Endodermal cell (in vitro differentiated cells): ENCODE measurements around the gene DYNLL2. TPM values are rescaled to one million over a fixed set of nuclear protein-coding genes. Genes with fewer than 3 reads are reported as not detected.

Experiments used
- DNase-seq: peaks from one replicate; pipeline ENCODE4 v3.0.0-alpha.2; 2017
- H3K27ac ChIP-seq: 2 replicates; pipeline ENCODE4 v1.5.1; 2013; ENCODE audit warnings: mild to moderate bottlenecking, low read depth, low read length, moderate library complexity
- H3K27me3 ChIP-seq: 2 replicates; pipeline ENCODE4 v1.6.1; 2013; ENCODE audit warnings: mild to moderate bottlenecking, low read length, moderate library complexity; ENCODE audit not compliant: insufficient read depth, control insufficient read depth, poor library complexity, severe bottlenecking
- H3K36me3 ChIP-seq: 2 replicates; pipeline ENCODE4 v1.7.0; 2013; ENCODE audit warnings: mild to moderate bottlenecking, low read length, moderate library complexity; ENCODE audit not compliant: control insufficient read depth, insufficient read depth
- H3K4me1 ChIP-seq: one replicate; pipeline ENCODE4 v1.7.0; 2013; ENCODE audit warnings: low read length; ENCODE audit not compliant: control insufficient read depth, insufficient read depth
- H3K4me3 ChIP-seq: 2 replicates; pipeline ENCODE4 v1.5.1; 2013; ENCODE audit warnings: mild to moderate bottlenecking, low read length, moderate library complexity
- H3K9ac ChIP-seq: 2 replicates; pipeline ENCODE4 v1.6.1; 2013; ENCODE audit warnings: mild to moderate bottlenecking, low read length, moderate library complexity; ENCODE audit not compliant: poor library complexity, severe bottlenecking; ENCODE audit errors: extremely low read depth
- H3K9me3 ChIP-seq: 2 replicates; pipeline ENCODE4 v1.6.1; 2013; ENCODE audit warnings: mild to moderate bottlenecking, low read length, moderate library complexity; ENCODE audit not compliant: control insufficient read depth
- H3K27ac Mint-ChIP-seq: 2 replicates; pipeline ENCODE4 v1.8.0; 2020; ENCODE audit warnings: mixed read lengths
- H3K27me3 Mint-ChIP-seq: 2 replicates; pipeline ENCODE4 v1.8.0; 2021; ENCODE audit warnings: mild to moderate bottlenecking, mixed read lengths; ENCODE audit not compliant: insufficient read depth
- H3K36me3 Mint-ChIP-seq: 2 replicates; pipeline ENCODE4 v1.8.0; 2020; ENCODE audit warnings: low read depth, mixed read lengths
- H3K4me1 Mint-ChIP-seq: 2 replicates; pipeline ENCODE4 v1.8.0; 2020; ENCODE audit warnings: mixed read lengths
- H3K4me3 Mint-ChIP-seq: 2 replicates; pipeline ENCODE4 v1.8.0; 2020; ENCODE audit warnings: mild to moderate bottlenecking, moderate library complexity, mixed read lengths
- H3K9me3 Mint-ChIP-seq: 2 replicates; pipeline ENCODE4 v1.8.0; 2020; ENCODE audit warnings: mild to moderate bottlenecking, mixed read lengths
- WGBS, 2 experiments: methylation state at CpG; one replicate each; pipeline versions ENCODE4 v1.1.5 to v1.1.7; 2013; ENCODE audit warnings: missing lambda C conversion rate in 2 of 2, mixed read lengths in 1 of 2; ENCODE audit not compliant: insufficient coverage in 1 of 2, insufficient read length in 1 of 2; 5-methylcytosine and 5-hydroxymethylcytosine counted together
- total RNA-seq, 2 donors: library from RNA; stranded (reverse); fragmentation: NEBNext Ultra II Directional in 1 of 2; extraction: Animal tissue kit (Norgen Biotek cat#: 25700) in 1 of 2; gene quantifications; 2 replicates in 1 of 2; 3 replicates in 1 of 2; pipeline ENCODE4 v1.2.1, GENCODE V29; 2021
- TF ChIP-seq, protein P1 (sequence below): fragments of 200-600 bp; sonication (generic); conservative IDR thresholded peaks from 2 replicates; pipeline ENCODE4 v1.5.0; 2021; ENCODE audit warnings: antibody characterized with exemption, mild to moderate bottlenecking

DYNLL2 gene
- total RNA-seq, 2 donors from 2014 or later: 47.9 to 69.3 TPM

- no peaks in the 10 kb centered on the region for H3K9me3 ChIP-seq
- peak; percentile 35 for DNase-seq
- Mint-ChIP-seq H3K36me3 (peaks cover 2% of the 10 kb centered on the region), H3K4me1 (peaks cover 28% of the 10 kb centered on the region), H3K4me3 (no peak overlapping the region), H3K9me3 (peaks cover 5% of the 10 kb centered on the region), H3K27me3 (peaks cover 11% of the 10 kb centered on the region), H3K27ac (no peak overlapping the region)
- H3K4me3 ChIP-seq: no peak overlapping the region
- no peak overlapping the region for H3K9ac ChIP-seq
- H3K36me3 ChIP-seq: no peaks in the 10 kb centered on the region
- peaks cover 15% of the 10 kb centered on the region for H3K4me1 ChIP-seq
- no peak overlapping the region for H3K27ac ChIP-seq
- TF ChIP-seq, protein P1, sequence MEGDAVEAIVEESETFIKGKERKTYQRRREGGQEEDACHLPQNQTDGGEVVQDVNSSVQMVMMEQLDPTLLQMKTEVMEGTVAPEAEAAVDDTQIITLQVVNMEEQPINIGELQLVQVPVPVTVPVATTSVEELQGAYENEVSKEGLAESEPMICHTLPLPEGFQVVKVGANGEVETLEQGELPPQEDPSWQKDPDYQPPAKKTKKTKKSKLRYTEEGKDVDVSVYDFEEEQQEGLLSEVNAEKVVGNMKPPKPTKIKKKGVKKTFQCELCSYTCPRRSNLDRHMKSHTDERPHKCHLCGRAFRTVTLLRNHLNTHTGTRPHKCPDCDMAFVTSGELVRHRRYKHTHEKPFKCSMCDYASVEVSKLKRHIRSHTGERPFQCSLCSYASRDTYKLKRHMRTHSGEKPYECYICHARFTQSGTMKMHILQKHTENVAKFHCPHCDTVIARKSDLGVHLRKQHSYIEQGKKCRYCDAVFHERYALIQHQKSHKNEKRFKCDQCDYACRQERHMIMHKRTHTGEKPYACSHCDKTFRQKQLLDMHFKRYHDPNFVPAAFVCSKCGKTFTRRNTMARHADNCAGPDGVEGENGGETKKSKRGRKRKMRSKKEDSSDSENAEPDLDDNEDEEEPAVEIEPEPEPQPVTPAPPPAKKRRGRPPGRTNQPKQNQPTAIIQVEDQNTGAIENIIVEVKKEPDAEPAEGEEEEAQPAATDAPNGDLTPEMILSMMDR: no peak
- H3K27me3 ChIP-seq: no peaks in the 10 kb centered on the region
- 86 to 88% methylated on average over 3 to 6 of the region's 6 CpGs for whole genome bisulfite sequencing, 2 experiments
Observed at GRCh38 chr17:58079300-58080033, 3.8 kb upstream of the DYNLL2 start.

DNA sequence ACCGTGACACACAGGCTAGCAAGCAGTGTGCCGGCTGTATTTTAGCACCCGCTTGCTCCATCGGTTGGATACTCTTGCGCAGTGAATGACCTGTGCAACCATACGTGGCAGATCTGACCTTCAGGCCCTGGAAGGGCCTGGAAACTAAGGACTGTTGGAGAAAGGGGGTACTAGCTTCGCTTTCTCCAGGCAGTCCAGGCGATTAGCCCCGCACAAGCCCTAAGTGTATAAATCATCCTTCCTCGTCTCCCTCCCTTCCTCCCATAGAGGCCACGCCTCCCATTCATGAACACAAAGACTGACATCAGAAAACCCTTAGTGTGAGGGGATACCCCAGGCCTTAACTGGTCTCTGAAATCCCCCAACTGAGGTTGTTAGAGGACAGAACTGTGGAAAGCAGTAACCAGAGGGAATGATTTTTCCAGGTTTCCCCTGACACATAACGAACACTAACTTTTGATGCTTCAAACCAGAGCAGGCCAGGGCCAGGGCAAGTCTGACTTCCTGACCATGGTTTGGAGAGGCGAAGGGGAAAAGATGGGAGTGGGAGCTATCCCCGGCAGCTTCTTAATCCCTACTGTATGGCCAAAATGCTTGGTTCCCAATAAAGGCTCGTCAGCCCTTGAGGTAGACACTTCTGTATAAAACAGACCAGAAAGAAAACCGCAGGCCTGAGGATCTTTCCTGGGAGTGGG is 1.4 kb upstream of the DYNLL2 start:
- Mint-ChIP-seq H3K27me3 (peaks cover 9% of the 10 kb centered on the region), H3K36me3 (peaks cover 22% of the 10 kb centered on the region), H3K4me1 (peaks cover 48% of the 10 kb centered on the region), H3K9me3 (no peaks in the 10 kb centered on the region), H3K27ac (peak overlapping the region; percentile 95), H3K4me3 (peak overlapping the region; percentile 90)
- H3K36me3 ChIP-seq: peaks cover 20% of the 10 kb centered on the region
- peak overlapping the region; percentile 97 for H3K27ac ChIP-seq
- H3K4me1 ChIP-seq: peaks cover 27% of the 10 kb centered on the region
- H3K9me3 ChIP-seq: no peaks in the 10 kb centered on the region
- peak; percentile 59 for DNase-seq
- H3K4me3 ChIP-seq: no peak overlapping the region
- WGBS, 2 experiments: 88 to 92% methylated on average over 10 to 16 of the region's 16 CpGs
- H3K27me3 ChIP-seq: no peaks in the 10 kb centered on the region
- TF ChIP-seq, protein P1: no peak
- H3K9ac ChIP-seq: no peak overlapping the region

GRCh38 chr17:58082341-58082869 is 814 bp upstream of the DYNLL2 start:
- peaks cover 54% of the 10 kb centered on the region for H3K4me1 Mint-ChIP-seq
- Histone ChIP-seq H3K4me1 (peaks cover 30% of the 10 kb centered on the region), H3K9me3 (no peaks in the 10 kb centered on the region), H3K36me3 (peaks cover 26% of the 10 kb centered on the region), H3K27me3 (no peaks in the 10 kb centered on the region), H3K4me3 (peak overlapping the region; percentile 67), H3K27ac (peak overlapping the region; percentile 97), H3K9ac (peak overlapping the region; percentile 54)
- DNase-seq: no peak
- no peaks in the 10 kb centered on the region for H3K9me3 Mint-ChIP-seq
- H3K36me3 Mint-ChIP-seq: peaks cover 28% of the 10 kb centered on the region
- TF ChIP-seq, protein P1: no peak
- peak overlapping the region; percentile 95 for H3K27ac Mint-ChIP-seq
- peaks cover 6% of the 10 kb centered on the region for H3K27me3 Mint-ChIP-seq
- H3K4me3 Mint-ChIP-seq: peak overlapping the region; percentile 90
- 61 to 72% methylated on average over 3 to 9 of the region's 10 CpGs for WGBS, 2 experiments
